T-helper 22 cell (primary cell): ENCODE data around the gene WSB2.
"Not testable (repeated sequence)": the region's sequence is repeated elsewhere in the genome, so short reads cannot be mapped to it uniquely, and the experiment has no call there.

Experiments
- DNase-seq: peaks from one replicate; pipeline ENCODE4 v3.0.0-alpha.2; 2020; ENCODE audit warnings: low read depth

Gene WSB2

DNA sequence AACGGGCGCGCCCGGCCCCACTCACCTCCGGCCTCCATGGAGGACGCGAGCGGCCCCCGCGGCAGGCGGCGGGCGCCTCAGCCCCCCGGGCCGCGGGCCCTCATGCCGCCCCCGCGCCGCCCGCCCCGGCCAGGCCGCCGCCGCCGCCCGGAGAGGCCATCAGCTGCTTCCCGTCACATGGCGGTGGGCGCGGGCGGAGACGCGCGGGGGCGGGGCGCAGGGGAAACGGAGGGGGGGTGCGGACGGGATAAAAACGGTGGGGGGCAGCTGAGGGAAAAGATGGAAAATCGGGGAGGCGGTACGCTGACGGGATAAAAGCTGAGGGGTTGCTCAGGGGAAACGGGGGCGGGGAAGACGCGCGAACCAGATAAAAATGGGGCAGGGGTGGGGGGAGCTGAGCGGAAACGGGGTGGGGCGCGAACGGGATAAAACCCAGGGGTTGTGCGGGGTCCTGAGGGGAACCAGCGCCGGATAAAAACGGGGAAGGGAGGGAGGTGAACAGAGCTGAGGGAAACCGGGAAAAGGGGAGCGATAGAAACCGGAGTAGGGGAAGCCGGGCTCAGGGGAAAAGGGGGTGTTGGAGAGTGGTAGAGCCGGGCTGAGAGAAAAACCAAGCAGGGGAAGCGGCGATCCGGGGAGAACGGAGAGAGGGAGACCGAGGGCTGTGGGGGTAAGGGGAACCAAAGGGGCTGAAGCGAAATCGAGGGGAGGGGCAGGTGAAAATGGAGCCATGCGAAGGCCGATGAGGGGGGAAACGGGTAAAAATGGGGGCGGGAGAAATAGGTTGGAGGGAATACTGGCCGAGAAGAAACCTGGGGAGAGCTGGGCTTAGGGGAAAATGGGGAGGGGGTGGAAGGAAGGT lies at the start of gene WSB2:
Gene WSB2 (minus strand): TSS at position 169 of the 862 bp plus-strand sequence. CDS start 131 bp downstream, at position 38.
- DNase-seq, result peak; percentile 38

DNA sequence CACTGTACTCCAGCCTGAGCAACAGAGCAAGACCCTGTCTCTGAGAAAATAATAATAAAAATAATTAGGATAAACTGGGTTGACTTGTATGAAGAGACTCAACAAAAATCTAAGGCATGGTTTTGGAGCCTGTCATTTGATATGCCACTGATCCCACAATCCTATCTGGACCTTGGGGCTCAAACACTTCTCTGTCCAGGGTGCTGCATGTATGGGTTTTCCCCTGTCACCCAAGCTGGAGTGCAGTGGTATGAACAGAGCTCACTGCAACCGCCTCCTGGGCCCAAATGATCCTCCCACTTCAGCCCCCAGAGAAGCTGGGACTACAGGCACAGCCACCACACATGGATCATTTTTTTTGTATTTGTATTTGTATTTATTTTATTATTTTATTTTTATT lies 48.1 kb upstream of the WSB2 start:
- no peak for DNase-seq

DNA sequence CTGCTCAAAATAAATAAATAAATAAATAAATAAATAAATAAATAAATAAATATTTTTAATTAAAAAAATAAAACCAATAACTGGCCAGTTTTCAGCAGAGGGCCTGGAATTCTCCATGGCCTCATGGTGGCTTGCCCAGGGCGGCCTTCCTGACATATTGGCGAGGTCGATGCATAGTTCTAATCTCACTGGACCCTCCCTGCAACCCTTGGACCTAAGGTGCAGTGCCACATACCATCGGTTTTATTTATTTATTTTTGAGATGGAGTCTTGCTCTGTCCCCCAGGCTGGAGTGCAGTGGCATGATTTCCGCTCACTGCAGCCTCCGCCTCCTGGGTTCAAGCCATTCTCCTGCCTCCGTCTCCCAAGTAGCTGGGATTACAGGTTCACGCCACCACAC lies 46.7 kb upstream of the WSB2 start:
- DNase-seq, result no peak

DNA sequence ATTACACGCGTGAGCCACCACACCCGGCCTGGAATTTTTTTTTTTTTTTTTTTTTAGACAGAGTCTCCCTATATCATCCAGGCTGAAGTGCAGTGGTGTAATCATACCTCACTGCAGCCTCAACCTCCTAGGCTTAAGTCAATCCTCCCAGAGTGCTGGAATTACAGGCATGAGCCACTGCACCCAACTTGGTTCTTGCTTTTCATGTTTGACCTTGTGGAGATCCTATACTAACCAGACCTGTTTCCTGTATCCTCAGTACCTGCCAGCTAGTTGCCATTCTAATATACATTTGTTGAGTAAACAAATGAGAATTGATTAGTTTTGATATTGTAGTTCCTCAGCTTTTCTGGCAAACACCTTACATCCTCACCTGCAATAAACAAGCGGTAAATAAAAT lies 46.0 kb upstream of the WSB2 start:
- DNase-seq, result no peak

DNA sequence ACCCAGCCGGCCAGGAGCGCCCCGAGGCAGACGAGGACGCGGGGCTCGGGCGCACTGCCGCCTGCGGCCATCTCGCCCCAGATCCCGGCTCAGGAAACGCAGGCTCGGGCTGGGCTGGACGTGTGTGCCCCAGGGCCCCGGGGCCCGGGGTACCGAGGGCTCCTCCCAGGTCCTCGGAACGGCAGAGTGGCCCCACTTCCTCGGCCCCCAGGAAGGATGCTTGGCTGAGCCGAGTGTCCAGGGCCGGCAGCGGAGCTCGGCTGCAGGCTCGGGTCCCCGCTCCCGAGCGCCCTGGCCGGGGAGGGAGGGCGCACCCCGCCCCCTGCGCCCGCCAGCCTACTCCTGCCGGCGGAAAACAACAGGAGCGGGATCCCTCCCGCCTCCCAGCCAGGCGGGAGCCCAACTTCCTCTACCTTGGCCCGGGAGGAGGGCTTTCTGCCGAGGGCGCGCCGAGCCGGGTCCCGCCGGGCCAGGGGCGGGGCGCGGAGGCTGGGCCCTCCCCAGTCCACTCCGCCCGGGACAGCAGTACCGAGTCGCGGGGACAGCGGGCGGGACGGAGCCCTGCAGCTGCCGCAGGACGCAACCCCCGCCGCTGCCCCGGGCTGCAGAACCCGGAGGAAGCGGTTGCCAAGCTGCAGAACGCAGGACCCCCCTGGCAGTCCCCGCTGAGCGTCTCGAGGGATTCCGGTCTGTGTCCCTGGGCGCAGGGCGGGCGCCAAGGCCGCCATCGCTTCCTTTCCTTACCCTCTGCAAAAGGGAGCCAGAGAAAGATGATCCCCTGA lies 42.8 kb upstream of the WSB2 start, which contains the start of gene VSIG10:
Gene VSIG10 (minus strand): TSS at position 411 of the 782 bp plus-strand sequence. CDS start 340 bp downstream, at position 71.
- DNase-seq, result no peak

DNA sequence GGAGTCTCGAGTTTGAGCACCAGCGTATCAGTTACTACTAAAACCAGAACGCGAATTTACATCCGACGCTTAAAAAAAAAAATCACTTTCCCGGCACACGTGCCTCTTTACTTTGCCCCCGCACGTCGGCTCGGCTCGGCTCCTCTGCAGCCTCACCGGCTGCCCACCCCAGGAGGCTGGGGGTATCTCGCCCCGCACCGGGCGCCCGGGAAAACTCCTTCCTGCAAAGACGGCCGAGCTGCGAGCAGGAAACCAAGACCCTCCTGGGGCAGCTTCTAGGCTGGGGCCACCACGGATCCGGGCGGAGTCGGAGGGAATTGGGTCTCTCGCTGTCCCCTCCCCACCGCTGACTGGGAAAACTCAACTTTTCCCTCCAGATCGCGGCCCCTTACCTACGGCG lies 42.2 kb upstream of the WSB2 start:
- no peak for DNase-seq

DNA sequence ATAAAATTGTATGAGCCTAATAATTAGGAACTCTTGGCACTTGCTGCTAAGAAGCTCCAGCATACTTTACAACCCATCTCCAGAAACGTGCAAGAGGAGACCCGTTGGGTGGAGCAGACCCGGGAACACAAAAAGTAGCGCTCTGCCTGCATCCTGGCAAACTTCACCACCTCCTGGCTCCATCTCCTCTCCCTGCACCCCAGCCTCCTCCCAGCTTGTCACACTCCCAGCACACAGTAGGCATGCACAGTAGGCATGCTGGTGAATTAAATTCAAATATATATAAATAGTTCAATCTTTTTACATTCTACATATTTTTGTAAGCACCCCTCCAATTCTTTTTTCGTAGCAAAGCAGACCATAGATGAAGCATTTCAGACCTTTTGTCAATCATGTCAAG lies 41.6 kb upstream of the WSB2 start:
- DNase-seq, result no peak

DNA sequence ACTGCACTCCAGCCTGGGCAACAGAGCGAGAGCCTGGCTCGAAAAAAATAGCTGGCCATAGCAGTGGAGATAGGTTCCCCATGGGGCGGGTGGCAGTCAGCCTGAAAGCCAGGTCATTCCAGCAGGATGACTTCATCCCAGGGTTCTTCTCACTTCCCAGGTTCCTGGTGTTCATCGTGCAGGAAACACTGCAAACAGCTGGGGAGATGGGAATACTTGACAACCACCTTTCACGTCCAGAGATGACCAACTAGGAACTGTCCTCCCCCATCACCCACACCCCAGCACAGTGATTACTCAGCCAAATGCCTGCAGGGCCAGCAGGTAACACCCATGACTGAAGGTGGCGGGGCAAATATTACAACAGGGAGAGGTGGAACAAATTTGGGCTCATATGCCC lies 41.1 kb upstream of the WSB2 start:
- DNase-seq, result no peak

DNA sequence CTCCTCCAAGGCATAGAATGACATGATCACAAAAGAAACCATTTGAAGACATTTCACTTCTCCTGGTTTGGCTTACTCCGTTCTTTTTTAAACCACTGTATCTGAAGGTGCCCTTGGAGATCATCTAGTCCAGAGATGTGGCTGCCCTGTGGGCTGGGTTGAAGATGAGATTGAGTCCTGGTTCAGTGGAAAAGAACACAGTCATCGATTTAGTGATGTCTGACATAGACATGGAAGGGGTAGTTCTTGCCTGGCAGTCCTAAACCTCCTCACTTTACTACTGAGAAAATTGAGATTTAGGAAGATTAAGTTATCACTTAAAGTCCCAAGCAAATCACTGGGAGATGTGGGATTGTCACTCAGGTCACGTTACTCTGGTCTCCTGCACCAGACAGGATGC lies 40.1 kb upstream of the WSB2 start:
- no peak for DNase-seq

DNA sequence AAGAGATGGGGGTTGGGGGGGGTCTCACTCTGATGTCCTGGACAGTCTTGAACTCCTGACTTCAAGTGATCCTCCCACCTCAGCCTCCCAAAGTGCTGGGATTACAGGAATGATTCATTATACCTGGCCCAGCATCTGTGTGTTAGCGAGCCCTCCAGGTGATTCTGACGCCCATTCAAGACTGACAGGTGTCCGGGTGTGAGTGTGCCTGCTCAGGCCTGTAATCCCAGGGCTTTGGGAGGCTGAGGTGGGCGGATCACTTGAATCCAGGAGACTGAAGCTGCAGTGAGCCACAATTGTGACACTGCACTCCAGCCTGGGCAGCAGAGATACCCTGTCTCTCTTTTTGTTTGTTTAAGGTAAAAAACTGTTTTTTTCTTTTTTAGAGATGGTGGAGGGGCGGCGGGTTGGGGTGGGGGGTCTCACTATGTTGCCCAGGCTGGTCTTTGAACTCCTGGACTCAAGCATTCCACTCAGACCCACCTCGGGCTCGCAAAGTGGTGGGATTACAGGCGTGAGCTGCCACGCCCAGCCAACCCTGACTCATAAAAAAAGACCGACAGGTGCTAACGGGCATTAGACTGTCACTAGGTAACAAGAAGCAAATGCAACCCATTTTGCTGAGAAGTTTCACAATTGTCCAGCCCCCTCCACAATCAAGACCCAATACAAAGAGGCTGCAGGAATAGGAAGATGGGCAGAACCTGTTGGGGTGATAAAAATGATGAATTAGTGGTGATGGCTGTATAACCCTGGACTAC lies 38.1 kb upstream of the WSB2 start:
- no peak for DNase-seq

DNA sequence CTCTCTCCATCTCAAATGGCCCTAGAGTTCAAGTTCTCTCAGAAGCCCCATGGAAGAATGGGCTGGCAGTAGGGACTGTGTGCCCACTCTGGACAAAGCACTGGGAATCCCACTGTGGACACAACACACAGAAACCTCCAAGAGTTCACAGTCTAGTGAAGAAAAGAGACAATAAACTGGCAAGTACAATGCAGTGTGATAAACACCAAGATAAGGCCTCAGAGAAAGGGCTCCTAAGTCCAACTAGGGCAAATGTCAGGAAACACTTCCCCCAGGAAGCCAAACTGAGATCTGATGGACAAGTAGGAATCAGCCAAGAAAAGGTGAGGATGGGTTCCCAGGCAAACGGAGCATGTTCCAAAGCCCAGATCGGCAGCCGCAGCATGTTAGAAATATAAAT lies 37.4 kb upstream of the WSB2 start:
- no peak for DNase-seq

DNA sequence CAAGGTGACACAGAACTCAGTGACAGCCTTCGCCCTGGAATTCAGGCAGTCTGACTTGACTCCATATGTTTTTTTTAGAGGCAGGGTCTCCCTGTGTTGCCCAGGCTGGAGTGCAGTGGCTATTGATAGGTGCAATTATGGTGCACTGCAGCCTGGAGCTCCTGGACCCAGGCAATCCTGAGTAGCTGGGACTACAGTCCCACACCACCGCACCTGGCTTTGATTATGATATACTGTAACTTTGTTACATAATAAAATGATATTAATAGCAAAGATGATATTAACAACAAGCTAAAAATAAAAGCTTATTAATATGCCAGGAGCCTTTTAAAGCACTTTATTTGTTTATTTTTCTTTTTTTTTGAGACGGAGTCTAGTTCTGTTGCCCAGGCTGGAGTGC lies 33.1 kb upstream of the WSB2 start:
- DNase-seq, result no peak

DNA sequence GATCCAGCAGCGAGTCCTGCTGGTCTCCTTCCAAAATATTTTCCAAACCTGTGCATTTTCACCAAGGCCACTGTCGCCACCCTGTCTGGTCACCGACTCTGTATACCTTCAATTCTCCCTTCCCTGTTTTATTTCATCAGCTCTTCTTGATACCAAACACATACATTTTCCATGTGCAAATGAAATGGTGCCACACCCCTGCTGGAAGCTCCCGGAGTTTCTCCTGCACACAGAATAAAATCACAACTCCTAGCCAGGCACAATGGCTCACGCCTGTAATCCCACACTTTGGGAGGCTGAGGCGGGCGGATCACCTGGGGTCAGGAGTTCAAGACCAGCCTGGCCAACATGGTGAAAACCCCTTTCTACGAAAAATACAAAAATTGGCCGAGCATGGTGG lies 28.8 kb upstream of the WSB2 start:
- DNase-seq, result no peak

DNA sequence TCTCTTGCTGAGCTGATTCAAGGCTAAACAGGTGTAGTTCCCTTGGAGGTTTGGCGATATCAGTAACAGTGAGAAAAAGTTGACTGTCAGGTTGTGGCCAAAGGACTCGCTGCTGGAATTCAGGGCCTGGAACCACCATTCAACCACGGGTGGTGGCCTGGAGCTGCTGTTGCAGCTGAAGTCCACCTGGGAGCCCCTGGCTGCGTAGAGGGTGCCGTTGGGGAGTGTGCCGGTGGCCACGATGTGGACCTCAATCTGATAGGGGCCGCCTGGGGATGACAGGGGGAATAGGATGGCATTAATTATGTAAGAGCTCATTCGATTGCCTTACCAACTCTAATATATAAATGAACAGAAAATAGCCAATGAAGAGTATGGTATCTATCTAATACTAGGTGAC lies 21.2 kb upstream of the WSB2 start:
- no peak for DNase-seq

DNA sequence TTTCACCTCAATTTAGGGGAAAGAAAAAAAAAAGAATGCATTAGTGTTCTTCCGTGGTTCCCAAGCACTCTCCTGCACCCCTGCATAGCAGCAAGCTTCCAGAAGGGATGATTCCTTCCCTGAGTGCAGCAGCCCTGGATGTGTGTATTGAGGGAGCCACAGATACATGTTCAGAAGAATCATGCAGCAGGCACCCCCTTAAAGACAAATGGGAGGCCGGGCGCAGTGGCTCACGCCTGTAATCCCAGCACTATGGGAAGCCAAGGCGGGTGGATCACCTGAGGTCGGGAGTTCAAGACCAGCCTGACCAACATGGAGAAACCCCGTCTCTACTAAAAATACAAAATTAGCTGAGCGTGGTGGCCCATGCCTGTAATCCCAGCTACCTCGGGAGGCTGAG lies 20.5 kb upstream of the WSB2 start:
- DNase-seq, result not testable (repeated sequence)

DNA sequence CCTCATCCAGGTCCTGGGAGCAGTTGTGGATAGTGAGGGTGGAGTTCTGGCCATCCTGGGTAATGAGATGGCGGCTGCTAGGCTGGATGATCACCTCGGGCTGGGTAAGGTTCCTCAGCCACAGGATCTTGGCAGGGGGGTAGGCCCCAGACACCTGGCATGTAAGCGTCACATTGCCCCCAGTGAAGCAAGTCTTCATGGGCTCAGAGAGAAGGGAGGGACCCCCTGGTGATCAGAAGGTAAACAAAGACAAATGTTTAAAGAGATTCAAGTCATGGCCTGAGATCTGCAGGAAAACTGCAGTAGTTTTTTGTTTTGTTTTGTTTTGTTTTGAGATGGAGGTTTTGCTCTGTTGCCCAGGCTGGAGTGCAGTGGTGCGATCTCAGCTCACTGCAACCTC lies 12.8 kb upstream of the WSB2 start:
- DNase-seq, result no peak

DNA sequence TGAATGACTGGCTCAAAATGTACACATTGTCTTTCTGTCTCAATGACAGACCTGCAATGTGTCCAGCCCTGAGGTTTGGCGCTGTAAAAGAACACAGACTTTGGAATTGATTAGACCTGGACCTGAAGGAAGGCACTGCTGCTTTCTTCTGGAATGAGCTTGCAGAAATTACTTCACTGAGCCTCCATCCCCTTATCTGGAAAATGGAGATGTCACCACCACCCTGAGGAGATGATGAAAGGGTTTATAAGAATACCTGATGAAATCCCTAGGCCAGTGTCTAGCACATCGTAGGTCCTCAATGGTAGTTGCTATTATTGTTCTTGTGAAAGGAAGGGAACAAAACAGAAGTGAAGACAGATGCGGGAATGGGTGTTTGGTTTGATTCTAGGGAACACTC lies 9.7 kb upstream of the WSB2 start:
- DNase-seq, result no peak

DNA sequence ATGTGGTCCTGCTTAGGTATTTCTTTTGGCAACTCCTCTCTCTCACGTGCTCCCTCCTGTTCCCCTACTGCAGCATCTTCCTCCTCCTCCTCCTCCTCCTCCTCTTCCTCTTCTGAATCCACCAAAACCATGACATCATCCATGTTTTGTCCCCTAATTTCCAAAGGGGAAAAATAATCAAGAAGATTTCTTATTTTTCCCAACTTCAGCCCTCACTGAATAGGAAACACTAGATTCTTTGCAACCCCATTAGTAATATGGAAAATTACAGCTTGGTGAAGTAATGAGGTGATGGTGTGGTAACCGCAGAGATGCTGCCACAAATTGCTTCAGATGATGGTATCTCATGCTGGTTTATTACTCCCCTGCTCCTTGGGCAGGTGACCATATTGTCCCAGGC lies 7.5 kb upstream of the WSB2 start:
- DNase-seq, result no peak

DNA sequence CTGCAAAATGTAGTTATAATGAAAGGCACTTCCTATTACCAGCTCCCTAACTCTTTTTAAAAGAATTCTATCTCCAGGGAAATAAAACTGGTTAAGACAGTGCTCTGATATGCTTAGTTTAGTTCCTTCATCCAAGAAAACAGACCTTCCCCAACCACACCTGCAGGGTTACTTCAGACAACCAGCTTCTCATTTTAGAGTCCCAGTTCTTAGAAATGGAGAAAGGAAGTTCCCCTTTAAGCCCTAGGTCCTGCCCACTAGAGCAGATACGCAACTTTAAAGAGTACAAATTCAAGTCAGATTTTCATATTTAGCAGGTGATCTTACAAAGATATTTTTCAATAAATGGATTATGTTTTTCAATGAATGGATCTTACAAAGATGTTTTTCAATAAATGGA lies 4.4 kb upstream of the WSB2 start:
- DNase-seq, result no peak

DNA sequence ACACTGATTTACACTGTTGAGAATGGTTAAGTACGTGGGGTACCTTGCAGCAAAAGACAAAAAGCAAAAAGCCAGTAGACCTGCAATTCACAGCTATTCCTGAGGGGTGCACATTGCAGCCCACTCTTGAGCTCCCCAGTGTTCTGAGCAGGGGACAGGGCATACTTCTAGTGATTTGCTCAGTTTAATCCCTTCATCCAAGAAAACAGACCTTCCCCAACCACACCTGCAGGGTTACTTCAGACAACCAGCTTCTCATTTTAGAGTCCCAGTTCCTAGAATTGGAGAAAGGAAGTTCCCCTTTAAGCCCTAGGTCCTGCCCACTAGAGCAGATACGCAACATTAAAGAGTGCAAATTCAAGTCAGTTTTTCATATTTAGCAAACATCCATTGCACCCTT lies 3.6 kb upstream of the WSB2 start:
- no peak for DNase-seq

DNA sequence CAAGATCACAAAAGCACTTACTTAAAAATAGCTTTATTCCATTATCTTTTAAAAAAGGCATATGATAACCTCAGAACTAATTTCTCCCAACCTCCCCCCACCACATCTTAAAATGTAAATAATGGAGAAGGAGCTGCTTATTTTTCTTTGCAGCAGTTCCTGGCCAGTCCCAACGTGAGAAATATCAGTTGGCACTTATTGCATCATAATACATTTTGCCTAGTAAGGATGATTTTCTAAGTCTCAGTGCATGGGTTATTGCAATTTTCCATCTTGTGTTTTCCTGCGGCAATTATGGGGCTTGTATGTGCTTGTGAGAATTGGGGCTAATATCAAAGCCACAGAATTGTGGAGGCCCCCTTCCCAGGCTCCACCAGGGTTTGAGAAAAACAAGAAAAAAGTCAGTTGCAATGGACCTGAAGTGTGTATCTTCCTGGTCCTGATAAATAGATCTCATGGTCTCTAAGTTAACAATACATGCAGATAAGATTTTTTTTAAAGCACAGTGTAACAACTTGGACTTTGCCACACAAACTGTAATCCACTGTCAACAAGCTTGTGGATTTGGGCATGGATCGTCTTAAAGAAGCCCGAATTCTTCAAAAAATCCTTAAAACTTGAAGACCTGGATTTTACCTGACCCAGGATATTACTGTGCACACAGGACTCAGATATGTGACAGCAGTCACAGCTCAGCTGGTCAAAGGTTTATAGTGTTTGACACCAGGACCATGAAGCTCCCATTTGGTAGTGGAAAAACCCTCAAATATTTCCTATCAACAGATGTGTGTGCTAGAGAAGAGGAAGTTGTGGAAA lies 2.8 kb upstream of the WSB2 start:
- DNase-seq, result no peak
